Liver (tissue), 9 donors: Measurements from ENCODE around the gene PAIP2. TPM values are rescaled to one million over a fixed set of nuclear protein-coding genes. Genes with fewer than 3 reads are reported as not detected.

Experiments used
- DNase-seq: peaks from one replicate; pipeline ENCODE4 v3.0.0-alpha.2; 2017; ENCODE audit warnings: low spot score
- H3K27ac ChIP-seq, 2 donors: one replicate each; pipeline ENCODE4 v1.7.0; 2013; ENCODE audit warnings: inconsistent platforms in 2 of 2, low read length in 2 of 2, control low read depth in 1 of 2, low read depth in 1 of 2, mild to moderate bottlenecking in 1 of 2
- H3K27me3 ChIP-seq, 4 donors: one replicate each; pipeline versions ENCODE4 v1.6.1 to v1.7.0; 2013; ENCODE audit warnings: low read length in 3 of 4, inconsistent platforms in 1 of 4, mild to moderate bottlenecking in 1 of 4, moderate library complexity in 1 of 4; ENCODE audit not compliant: control insufficient read depth in 4 of 4, insufficient read depth in 4 of 4
- H3K36me3 ChIP-seq, 4 donors: one replicate each; pipeline versions ENCODE4 v1.6.1 to v1.7.0; 2013; ENCODE audit warnings: low read length in 3 of 4, mild to moderate bottlenecking in 3 of 4, low read depth in 1 of 4, moderate library complexity in 1 of 4; ENCODE audit not compliant: control insufficient read depth in 4 of 4, insufficient read depth in 3 of 4
- H3K4me1 ChIP-seq, 4 donors: one replicate each; pipeline versions ENCODE4 v1.6.1 to v1.7.0; 2013; ENCODE audit warnings: low read length in 3 of 4, mild to moderate bottlenecking in 3 of 4, moderate library complexity in 1 of 4; ENCODE audit not compliant: control insufficient read depth in 4 of 4, insufficient read depth in 4 of 4
- H3K4me3 ChIP-seq, 3 donors: one replicate each; pipeline versions ENCODE4 v1.6.1 to v1.7.0; 2013; ENCODE audit warnings: low read length in 3 of 3, control low read depth in 1 of 3, low read depth in 1 of 3, mild to moderate bottlenecking in 1 of 3
- H3K9ac ChIP-seq, 2 donors: one replicate each; pipeline ENCODE4 v1.7.0; 2013; ENCODE audit warnings: low read length in 2 of 2, mild to moderate bottlenecking in 2 of 2, moderate library complexity in 2 of 2, control low read depth in 1 of 2, low read depth in 1 of 2
- H3K9me3 ChIP-seq, 4 donors: one replicate each; pipeline versions ENCODE4 v1.6.1 to v1.7.0; 2013; ENCODE audit warnings: low read length in 3 of 4; ENCODE audit not compliant: control insufficient read depth in 4 of 4
- EGR1 ChIP-seq, 2 donors: IDR thresholded peaks; 2 replicates each; pipeline ENCODE4 v1.6.1; 2016 to 2018; ENCODE audit warnings: antibody characterized with exemption in 2 of 2, low read depth in 2 of 2
- FOXA1 ChIP-seq: IDR thresholded peaks from 2 replicates; pipeline ENCODE4 v1.6.1; 2016; ENCODE audit warnings: antibody characterized with exemption
- FOXA2 ChIP-seq: IDR thresholded peaks from 2 replicates; pipeline ENCODE4 v1.6.1; 2016; ENCODE audit warnings: antibody characterized with exemption
- GABPA ChIP-seq, 2 donors: IDR thresholded peaks in 1 of 2; conservative IDR thresholded peaks in 1 of 2; 2 replicates each; pipeline ENCODE4 v1.6.1; 2016; ENCODE audit warnings: antibody characterized with exemption in 2 of 2, mild to moderate bottlenecking in 1 of 2, moderate library complexity in 1 of 2
- HNF4A ChIP-seq, 2 donors: conservative IDR thresholded peaks; 2 replicates each; pipeline ENCODE4 v1.6.1; 2016; ENCODE audit warnings: antibody characterized with exemption in 2 of 2, mild to moderate bottlenecking in 2 of 2
- HNF4G ChIP-seq: IDR thresholded peaks from 2 replicates; pipeline ENCODE4 v1.6.1; 2016; ENCODE audit warnings: antibody characterized with exemption
- JUND ChIP-seq, 2 donors: IDR thresholded peaks; 2 replicates each; pipeline ENCODE4 v1.6.1; 2016; ENCODE audit warnings: antibody characterized with exemption in 2 of 2
- NR2F2 ChIP-seq: IDR thresholded peaks from 2 replicates; pipeline ENCODE4 v1.6.1; 2016; ENCODE audit warnings: antibody characterized with exemption
- RAD21 ChIP-seq, 2 donors: IDR thresholded peaks; 2 replicates each; pipeline ENCODE4 v1.6.1; 2016; ENCODE audit warnings: antibody characterized with exemption in 2 of 2, mild to moderate bottlenecking in 2 of 2
- REST ChIP-seq: IDR thresholded peaks from 2 replicates; pipeline ENCODE4 v1.6.1; 2016; ENCODE audit warnings: antibody characterized with exemption, mild to moderate bottlenecking
- RXRA ChIP-seq, 2 donors: IDR thresholded peaks; 2 replicates each; pipeline ENCODE4 v1.6.1; 2017 to 2018; ENCODE audit warnings: antibody characterized with exemption in 2 of 2, mild to moderate bottlenecking in 1 of 2
- SP1 ChIP-seq: IDR thresholded peaks from 2 replicates; pipeline ENCODE4 v1.6.1; 2018; ENCODE audit warnings: antibody characterized with exemption, mild to moderate bottlenecking
- TAF1 ChIP-seq: conservative IDR thresholded peaks from 2 replicates; pipeline ENCODE4 v1.6.1; 2016; ENCODE audit warnings: antibody characterized with exemption, mild to moderate bottlenecking
- YY1 ChIP-seq: IDR thresholded peaks from 2 replicates; pipeline ENCODE4 v1.6.1; 2016; ENCODE audit warnings: antibody characterized with exemption, mild to moderate bottlenecking
- ZBTB33 ChIP-seq: IDR thresholded peaks from 2 replicates; pipeline ENCODE4 v1.6.1; 2016; ENCODE audit warnings: antibody characterized with exemption
- WGBS: extraction: QIAGEN DNeasy Blood & Tissue Kit; methylation state at CpG from one replicate; pipeline ENCODE4 v1.1.7; 2013; 5-methylcytosine and 5-hydroxymethylcytosine counted together
- polyA plus RNA-seq, 2 donors: library from polyadenylated mRNA; stranded (reverse) in 1 of 2; unstranded in 1 of 2; fragments of 200-250 nt in 1 of 2; fragments of >200 nt in 1 of 2; fragmentation: Nextera tagmentation in 1 of 2; extraction: Ambion mirVana in 1 of 2; gene quantifications; one replicate each; pipeline versions ENCODE4 v1.2.1 to v1.2.3, GENCODE V29; 2013 to 2015
- total RNA-seq, 2 donors: library from RNA; depleted of rRNA; stranded (reverse); fragments of >200 nt; gene quantifications; one replicate each; pipeline ENCODE4 v1.2.3, GENCODE V29; 2014
- TF ChIP-seq, protein P1 (sequence below): fragments of 150-350 bp; IDR thresholded peaks from 2 replicates; pipeline ENCODE4 v1.5.1; 2017; ENCODE audit warnings: improper control_type of control experiment, low read depth, low read length; ENCODE audit not compliant: missing input control
- donor health status: healthy.
- donor health status: healthy.
- donor health status: healthy.
- donor health status: healthy.
- donor health status: healthy.

The PAIP2 gene
- total and polyA plus RNA-seq, 4 donors, result 41.5 to 63.2 (median 45.1) TPM

DNA sequence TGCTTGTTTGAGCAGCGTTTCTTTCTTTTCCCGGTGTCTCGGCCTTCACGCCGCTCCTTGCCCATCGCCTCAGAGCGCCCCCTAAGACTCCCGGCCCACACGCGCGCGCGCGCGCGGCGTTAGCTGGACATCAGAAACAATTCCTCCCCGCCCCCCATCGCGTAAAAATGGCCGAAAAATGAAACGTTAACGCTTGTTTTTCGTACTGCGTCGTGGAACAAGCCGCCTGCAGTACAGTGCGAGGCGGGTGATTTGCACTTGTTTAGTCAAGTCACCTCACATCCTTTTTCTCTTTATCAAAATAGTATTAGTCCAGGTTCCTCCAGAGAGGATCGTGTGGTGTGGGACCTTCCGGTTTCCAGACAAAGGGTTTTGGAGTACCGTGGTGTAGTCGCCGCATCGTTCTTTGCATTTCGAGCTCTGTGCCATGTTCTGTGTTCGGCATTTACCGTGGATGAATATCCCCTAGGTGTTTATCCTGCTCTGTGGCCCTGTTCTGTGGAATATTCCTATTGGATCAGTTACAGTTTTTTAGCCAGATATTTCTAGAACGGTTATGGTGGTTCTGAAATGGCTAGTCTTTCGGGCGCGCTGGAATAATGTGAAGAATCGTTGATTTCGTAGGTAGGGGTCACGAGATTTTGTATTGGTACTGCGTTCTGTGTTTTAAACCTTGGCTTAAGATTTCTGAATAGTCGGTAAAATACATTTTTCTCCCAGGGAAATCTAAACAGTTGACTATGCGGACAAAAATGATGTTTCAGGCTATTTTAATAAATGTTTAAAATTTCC lies 47.1 kb upstream of the PAIP2 start:
- H3K4me3 ChIP-seq, result peak overlapping the region; percentile 83 to 94 (median 88)
- no peak for TF ChIP-seq RXRA (IDR thresholded peaks at IDR 0.05)
- TF ChIP-seq NR2F2, result no peak
- no peak for TF ChIP-seq ZBTB33
- no peak for TF ChIP-seq FOXA1
- TF ChIP-seq REST, result no peak
- TF ChIP-seq TAF1, result no peak
- TF ChIP-seq RAD21 (IDR thresholded peaks at IDR 0.05), result no peak
- no peak for TF ChIP-seq SP1
- peak; percentile 90 for TF ChIP-seq YY1
- TF ChIP-seq, protein P1, sequence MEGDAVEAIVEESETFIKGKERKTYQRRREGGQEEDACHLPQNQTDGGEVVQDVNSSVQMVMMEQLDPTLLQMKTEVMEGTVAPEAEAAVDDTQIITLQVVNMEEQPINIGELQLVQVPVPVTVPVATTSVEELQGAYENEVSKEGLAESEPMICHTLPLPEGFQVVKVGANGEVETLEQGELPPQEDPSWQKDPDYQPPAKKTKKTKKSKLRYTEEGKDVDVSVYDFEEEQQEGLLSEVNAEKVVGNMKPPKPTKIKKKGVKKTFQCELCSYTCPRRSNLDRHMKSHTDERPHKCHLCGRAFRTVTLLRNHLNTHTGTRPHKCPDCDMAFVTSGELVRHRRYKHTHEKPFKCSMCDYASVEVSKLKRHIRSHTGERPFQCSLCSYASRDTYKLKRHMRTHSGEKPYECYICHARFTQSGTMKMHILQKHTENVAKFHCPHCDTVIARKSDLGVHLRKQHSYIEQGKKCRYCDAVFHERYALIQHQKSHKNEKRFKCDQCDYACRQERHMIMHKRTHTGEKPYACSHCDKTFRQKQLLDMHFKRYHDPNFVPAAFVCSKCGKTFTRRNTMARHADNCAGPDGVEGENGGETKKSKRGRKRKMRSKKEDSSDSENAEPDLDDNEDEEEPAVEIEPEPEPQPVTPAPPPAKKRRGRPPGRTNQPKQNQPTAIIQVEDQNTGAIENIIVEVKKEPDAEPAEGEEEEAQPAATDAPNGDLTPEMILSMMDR, result no peak
- no peak for TF ChIP-seq HNF4A (conservative IDR thresholded peaks at IDR 0.05)
- TF ChIP-seq JUND (IDR thresholded peaks at IDR 0.05), result no peak
- TF ChIP-seq EGR1 (IDR thresholded peaks at IDR 0.05; ENCODE audit: low read depth in 2 of 2), result no peak
- TF ChIP-seq GABPA (IDR thresholded peaks at IDR 0.05 in 1 of 2, conservative IDR thresholded peaks at IDR 0.05 in 1 of 2), result peak in 1 of 2 donors; percentile 39
- no peak for TF ChIP-seq HNF4G
- TF ChIP-seq FOXA2, result no peak
- H3K27ac ChIP-seq, result peak overlapping the region; percentile 100
- H3K9me3 ChIP-seq, result no peaks in the 10 kb centered on the region
- peak; percentile 80 for DNase-seq
- H3K4me1 ChIP-seq, result peaks cover 7 to 37% (median 28%) of the 10 kb centered on the region in 4 donors
- under 1% methylated on average over 48 of the region's 48 CpGs for WGBS
- H3K36me3 ChIP-seq, result no peaks in the 10 kb centered on the region
- peak overlapping the region; percentile 98 to 99 for H3K9ac ChIP-seq
- H3K27me3 ChIP-seq, result no peaks in the 10 kb centered on the region
